ENCODE data around the gene HIC1.

Gene HIC1

DNA sequence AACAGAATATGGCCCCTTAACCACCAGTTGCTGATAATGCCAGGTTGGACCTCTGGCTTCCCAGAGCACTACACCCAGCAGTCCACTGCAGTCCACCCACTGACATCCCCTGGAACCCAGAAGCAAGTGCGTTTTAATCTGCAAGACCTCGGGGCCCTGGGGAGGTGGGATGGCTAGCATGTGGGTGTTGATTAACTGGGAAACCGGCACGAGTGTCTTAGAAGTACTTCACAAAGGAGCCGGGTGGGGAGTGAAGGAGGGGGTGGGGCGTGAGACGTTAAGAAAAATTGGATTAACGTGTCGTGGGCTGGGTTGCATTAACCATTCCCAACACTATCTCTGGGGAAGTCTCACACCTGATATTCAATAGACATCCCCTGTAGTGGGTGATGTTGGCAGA is 6.1 kb upstream of the HIC1 start:
- DNase-seq: no peak

DNA sequence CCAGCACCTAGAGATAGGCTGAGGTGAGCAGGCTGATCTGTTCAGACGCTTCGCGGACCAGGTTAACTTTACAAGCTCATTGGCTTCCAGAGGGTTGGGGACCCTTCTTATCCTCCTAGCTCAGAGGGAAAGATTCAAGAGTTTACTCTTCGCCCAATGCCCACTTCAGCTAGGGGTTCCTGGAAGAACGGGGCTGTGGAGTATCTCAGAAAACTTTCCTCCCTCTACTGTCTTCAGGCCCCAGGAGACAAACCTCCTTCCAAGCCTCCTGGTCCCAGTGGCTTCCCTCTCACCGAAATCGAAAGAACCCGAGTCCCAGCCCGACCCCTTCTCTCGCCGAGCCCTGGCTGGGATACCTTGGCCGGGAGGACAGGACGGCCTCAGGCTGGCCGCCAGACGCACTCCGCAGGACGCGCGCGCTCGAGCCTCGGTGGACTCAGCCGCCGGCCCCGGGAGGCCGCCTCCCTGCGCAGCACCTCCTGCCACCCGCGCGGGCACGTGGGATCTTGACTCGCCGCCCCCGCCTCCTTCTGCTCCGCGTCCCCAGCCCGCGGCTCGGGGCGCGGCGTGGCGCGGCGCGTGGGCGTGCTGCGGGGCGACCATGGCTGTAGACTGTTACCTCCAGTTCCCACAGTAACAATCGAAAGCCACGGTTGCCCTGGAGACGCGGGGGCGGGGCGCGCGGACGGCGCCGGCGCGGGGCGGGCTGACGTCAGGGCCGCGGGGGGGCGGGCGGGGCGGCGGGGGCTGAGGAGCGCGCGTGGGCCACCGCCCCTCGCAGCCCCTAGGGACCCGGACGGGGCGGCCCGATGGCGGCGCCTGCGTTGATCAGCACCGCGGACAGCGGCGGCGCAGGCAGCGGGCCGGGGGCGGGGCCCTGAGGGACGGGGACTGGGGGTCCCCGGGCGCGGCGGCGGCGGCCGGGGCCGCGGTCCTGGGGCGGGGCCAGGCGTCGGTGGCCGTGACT is 5.3 kb upstream of the HIC1 start:
- peak; percentile 93 for DNase-seq

DNA sequence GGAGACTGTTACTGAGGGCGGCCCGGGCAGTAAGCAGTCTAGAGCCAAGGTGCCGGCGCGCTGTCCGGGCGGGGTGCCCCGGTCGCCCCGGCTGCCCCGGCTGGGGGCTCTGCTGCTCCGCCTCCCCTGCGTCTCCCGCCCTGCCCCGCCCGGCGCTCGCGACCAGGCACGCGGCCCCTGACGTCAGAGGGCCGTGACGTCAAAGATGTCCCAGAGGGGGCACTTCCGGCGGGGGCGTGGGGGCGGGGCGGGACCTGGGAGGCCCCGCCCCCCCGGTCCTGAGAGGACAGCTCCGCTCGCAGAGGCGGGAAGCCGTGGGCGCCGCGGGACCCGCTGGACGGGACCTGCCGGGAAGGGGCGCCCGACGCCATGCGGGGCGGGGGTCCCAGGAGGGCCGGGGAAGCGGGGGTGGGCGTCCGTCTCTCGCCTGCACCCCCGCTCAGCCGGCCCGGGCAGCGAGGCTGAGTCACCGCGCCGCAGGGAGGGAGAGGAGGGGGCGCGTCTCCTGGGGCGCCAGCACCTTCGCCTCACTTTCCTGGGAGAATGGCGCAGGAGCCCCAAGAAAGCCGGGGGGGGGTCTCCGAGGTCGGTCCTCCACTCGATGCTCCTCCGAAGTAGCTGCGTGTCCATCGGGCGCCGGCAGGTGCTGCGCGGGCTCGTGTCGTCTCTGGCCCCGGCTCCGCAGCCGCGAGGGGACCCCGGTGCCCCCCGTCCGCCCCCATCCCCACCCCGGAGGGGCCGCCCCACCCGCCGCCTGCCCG is 4.4 kb upstream of the HIC1 start:
- peak; percentile 82 for DNase-seq

DNA sequence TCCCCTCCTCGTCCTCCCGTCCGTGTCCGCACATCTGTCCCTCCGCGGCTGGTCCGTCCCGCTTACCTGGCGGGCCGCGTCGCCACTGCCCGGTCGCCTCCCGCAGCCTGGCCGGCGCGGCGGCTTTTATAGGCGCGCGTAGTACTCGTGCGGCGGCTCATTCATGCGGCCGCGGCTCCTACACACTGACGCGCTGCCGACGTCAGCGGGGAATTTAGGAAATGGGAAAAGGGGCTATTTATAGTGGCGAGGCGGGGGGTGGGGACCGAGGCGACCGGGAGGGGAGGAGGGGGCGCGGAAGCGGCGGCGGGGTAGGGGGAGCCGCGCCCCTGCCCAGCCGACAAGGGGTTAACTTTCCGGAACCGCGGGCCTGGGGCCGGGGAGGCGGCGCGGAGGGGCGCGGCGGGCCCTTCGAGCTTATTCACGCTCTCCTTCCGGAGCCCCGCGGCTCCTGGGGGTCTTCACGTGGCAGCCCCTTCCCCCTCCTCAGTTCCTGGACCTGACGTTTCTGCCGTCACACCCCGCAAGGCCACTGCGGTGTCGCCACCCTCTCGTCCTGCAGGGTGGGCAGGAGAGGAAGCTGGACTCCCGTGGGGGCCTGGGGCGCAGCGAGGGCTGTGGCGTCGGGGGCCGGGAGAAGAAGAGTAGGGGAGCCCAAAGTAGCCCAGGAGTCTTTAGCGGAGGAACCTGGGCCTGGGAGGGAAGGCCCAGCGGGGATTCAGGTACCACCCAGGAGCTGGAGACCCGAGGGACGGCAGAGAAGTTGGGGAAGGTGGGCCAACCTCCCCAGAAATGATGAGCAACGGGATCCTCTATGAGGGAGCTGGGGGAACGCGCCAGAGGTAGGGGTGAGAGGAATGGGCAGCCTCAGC is 3.6 kb upstream of the HIC1 start:
- DNase-seq: no peak

GRCh38 chr17:2051933-2052559 is 2.9 kb upstream of the HIC1 start:
- DNase-seq: no peak

GRCh38 chr17:2053380-2054261 is 1.3 kb upstream of the HIC1 start:
- peak; percentile 88 for DNase-seq

DNA sequence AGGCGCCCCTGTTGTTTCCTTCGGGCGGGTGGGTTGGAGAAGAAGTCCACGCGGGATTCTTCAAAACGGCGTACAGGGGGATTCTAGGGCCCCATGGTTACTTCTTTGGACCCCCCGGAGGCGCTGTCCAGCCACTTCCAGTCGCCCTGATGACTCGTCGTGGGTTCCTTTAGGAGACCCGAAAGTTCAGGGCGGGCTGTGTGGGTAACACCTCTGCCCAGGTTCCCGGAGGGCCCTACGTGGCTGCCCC is 716 bp upstream of the HIC1 start:
- no peak for DNase-seq

- peak; percentile 58 for DNase-seq
Measured at GRCh38 chr17:2055292-2056205, 646 bp downstream of the HIC1 start.

DNA sequence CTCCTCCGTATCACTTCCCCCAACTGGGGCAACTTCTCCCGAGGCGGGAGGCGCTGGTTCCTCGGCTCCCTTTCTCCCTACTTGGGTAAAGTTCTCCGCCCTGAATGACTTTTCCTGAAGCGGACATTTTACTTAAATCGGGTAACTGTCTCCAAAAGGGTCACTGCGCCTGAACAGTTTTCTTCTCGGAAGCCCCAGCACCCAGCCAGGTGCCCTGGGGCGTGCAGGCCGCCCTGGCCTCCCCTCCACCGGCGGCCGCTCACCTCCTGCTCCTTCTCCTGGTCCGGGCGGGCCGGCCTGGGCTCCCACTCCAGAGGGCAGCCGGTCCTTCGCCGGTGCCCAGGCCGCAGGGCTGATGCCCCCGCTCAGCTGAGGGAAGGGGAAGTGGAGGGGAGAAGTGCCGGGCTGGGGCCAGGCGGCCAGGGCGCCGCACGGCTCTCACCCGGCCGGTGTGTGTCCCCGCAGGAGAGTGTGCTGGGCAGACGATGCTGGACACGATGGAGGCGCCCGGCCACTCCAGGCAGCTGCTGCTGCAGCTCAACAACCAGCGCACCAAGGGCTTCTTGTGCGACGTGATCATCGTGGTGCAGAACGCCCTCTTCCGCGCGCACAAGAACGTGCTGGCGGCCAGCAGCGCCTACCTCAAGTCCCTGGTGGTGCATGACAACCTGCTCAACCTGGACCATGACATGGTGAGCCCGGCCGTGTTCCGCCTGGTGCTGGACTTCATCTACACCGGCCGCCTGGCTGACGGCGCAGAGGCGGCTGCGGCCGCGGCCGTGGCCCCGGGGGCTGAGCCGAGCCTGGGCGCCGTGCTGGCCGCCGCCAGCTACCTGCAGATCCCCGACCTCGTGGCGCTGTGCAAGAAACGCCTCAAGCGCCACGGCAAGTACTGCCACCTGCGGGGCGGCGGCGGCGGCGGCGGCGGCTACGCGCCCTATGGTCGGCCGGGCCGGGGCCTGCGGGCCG is 1.6 kb downstream of the HIC1 start:
- peak; percentile 66 for DNase-seq

DNA sequence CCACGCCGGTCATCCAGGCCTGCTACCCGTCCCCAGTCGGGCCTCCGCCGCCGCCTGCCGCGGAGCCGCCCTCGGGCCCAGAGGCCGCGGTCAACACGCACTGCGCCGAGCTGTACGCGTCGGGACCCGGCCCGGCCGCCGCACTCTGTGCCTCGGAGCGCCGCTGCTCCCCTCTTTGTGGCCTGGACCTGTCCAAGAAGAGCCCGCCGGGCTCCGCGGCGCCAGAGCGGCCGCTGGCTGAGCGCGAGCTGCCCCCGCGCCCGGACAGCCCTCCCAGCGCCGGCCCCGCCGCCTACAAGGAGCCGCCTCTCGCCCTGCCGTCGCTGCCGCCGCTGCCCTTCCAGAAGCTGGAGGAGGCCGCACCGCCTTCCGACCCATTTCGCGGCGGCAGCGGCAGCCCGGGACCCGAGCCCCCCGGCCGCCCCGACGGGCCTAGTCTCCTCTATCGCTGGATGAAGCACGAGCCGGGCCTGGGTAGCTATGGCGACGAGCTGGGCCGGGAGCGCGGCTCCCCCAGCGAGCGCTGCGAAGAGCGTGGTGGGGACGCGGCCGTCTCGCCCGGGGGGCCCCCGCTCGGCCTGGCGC is 2.4 kb downstream of the HIC1 start:
- DNase-seq: no peak

DNA sequence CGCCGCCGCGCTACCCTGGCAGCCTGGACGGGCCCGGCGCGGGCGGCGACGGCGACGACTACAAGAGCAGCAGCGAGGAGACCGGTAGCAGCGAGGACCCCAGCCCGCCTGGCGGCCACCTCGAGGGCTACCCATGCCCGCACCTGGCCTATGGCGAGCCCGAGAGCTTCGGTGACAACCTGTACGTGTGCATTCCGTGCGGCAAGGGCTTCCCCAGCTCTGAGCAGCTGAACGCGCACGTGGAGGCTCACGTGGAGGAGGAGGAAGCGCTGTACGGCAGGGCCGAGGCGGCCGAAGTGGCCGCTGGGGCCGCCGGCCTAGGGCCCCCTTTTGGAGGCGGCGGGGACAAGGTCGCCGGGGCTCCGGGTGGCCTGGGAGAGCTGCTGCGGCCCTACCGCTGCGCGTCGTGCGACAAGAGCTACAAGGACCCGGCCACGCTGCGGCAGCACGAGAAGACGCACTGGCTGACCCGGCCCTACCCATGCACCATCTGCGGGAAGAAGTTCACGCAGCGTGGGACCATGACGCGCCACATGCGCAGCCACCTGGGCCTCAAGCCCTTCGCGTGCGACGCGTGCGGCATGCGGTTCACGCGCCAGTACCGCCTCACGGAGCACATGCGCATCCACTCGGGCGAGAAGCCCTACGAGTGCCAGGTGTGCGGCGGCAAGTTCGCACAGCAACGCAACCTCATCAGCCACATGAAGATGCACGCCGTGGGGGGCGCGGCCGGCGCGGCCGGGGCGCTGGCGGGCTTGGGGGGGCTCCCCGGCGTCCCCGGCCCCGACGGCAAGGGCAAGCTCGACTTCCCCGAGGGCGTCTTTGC is 3.1 kb downstream of the HIC1 start:
- no peak for DNase-seq

DNA sequence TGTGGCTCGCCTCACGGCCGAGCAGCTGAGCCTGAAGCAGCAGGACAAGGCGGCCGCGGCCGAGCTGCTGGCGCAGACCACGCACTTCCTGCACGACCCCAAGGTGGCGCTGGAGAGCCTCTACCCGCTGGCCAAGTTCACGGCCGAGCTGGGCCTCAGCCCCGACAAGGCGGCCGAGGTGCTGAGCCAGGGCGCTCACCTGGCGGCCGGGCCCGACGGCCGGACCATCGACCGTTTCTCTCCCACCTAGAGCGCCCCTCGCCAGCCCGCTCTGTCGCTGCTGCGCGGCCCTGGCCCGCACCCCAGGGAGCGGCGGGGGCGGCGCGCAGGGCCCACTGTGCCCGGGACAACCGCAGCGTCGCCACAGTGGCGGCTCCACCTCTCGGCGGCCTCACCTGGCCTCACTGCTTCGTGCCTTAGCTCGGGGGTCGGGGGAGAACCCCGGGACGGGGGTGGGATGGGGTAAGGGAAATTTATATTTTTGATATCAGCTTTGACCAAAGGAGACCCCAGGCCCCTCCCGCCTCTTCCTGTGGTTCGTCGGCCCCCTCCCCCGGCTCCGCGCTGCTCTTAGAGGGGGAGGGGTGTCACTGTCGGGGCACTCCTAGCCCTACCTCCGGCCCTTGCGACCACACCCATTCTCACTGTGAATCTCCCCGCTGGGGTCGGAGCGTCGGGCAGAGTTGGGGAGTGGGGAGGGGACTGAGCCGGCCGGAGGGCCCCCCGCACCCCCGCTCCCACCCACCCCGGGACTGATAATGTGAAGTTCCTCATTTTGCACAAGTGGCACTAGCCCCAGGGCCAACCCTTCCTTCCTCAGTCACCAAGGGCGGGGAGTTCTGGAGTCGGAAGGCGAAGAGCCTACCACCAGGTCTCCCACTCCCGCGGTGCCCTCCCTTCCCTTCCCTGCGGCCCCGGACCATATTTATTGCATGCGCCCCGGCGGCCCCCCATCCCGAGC is 4.0 kb downstream of the HIC1 start:
- peak; percentile 88 for DNase-seq

GRCh38 chr17:2059547-2060384 is 4.9 kb downstream of the HIC1 start:
- DNase-seq: no peak

DNA sequence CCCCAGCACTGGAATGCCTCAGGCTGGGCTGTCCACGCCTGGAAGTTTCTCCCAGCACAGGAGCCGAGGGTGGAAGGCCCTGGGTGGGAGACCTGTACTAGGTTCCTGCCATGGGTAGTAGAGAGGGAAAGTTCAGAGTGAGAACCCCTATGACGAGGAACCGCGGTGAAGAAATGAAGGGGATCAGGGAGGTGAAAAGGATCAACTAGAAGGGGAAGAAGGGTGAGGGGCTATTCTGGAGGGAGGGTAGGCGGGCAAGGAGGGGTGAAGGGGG is 5.4 kb downstream of the HIC1 start:
- DNase-seq: no peak

- no peak for DNase-seq
Measured at GRCh38 chr17:2060681-2061440, 6.0 kb downstream of the HIC1 start.

Data from stimulated activated CD8-positive, alpha-beta memory T cell treated with anti-CD3 and anti-CD28 coated beads, Interleukin-4, amount 100 ng/mL, for 48 hours (primary cell).